ENCODE data around the gene GPATCH4. TPM values are rescaled to one million over a fixed set of nuclear protein-coding genes. Genes with fewer than 3 reads are reported as not detected.

GPATCH4 gene
- total RNA-seq, 1 experiment from 2014 or later: 71.7 TPM

DNA sequence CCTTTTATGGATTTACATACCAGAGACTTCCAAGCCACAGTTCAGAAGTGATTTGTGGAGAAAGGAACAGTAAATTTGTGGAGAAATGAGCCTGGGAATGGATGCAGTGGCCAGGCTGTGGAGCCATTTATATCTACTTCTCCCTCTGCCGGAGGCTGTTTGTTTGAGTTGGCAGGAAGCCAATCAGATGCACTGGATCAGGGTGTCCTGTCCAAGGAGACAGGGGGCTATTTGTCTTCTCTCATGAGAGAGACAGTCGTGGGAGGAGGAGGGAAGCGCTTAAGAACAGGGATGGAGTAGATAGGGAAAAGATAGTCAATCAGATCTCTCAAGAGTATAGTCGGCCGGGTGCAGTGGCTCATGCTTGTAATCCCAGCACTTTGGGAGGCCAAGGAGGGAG lies 15.2 kb upstream of the GPATCH4 start:
- no peak overlapping the region for H3K4me3 Mint-ChIP-seq

More for the DNA sequence above, 15.2 kb upstream of the GPATCH4 start:
- Mint-ChIP-seq H3K9me3 (no peaks in the 10 kb centered on the region; a peak in 1 of 5 replicates), H3K27me3 (ENCODE audit: low read depth) (peaks cover 41% of the 10 kb centered on the region), H3K4me1 (peaks cover 10 to 12% of the 10 kb centered on the region in 2 experiments), H3K27ac (no peak overlapping the region), H3K36me3 (ENCODE audit: insufficient read depth in 1 of 3, low read depth in 3 of 3) (no peaks in the 10 kb centered on the region)
- no CpG with 5 or more reads among the region's 5 CpGs for WGBS (ENCODE audit: extremely low coverage, insufficient read length, low lambda C conversion rate)
- Histone ChIP-seq H3K23ac (ENCODE audit: insufficient read length, low read depth, low read length) (no peak overlapping the region), H2BK120ac (ENCODE audit: low read depth, low read length, poor library complexity, severe bottlenecking) (no peak overlapping the region), H3K79me2 (ENCODE audit: insufficient read depth, low read length) (no peaks in the 10 kb centered on the region), H3K27me3 (ENCODE audit: insufficient read depth, low read length) (peaks cover 5% of the 10 kb centered on the region; the same call in 1 of the 2 replicates), H3K23me2 (ENCODE audit: insufficient read length, low read depth, low read length, poor library complexity, severe bottlenecking) (no peaks in the 10 kb centered on the region), H3T11ph (ENCODE audit: low read length) (no peak overlapping the region), H3K18ac (ENCODE audit: insufficient read length, low read depth, low read length) (no peak overlapping the region), H3K14ac (ENCODE audit: insufficient read depth, low read length) (no peak overlapping the region), H2AFZ (ENCODE audit: low read length) (no peak overlapping the region), H3K79me1 (ENCODE audit: insufficient read depth, low read depth, low read length, poor library complexity, severe bottlenecking) (no peaks in the 10 kb centered on the region), H3K56ac (ENCODE audit: insufficient read length, low read depth, low read length) (no peak overlapping the region), H4K91ac (ENCODE audit: insufficient read length, low read depth, low read length) (no peak overlapping the region), H3K9me3 (ENCODE audit: control insufficient read depth, low read depth, low read length) (no peaks in the 10 kb centered on the region), H3K4me1 (ENCODE audit: insufficient read depth, low read length) (no peaks in the 10 kb centered on the region; the same call in 1 of the 2 replicates), H2BK15ac (ENCODE audit: low read depth, low read length) (no peak overlapping the region), H4K8ac (replicated peaks; ENCODE audit: insufficient read length, low read depth, low read length) (no peak overlapping the region), H2BK5ac (ENCODE audit: insufficient read length, low read length) (no peak overlapping the region), H2AK5ac (ENCODE audit: insufficient read length, low read length) (no peak overlapping the region), H2BK20ac (ENCODE audit: low read depth, low read length, poor library complexity, severe bottlenecking) (no peak overlapping the region), H4K5ac (ENCODE audit: insufficient read length, low read depth, low read length) (no peak overlapping the region), H3K27ac (ENCODE audit: insufficient read length, low read depth, low read length) (no peak overlapping the region), H2BK12ac (ENCODE audit: insufficient read length, low read depth, low read length) (no peak overlapping the region), H3K4me2 (ENCODE audit: insufficient read depth, insufficient read length, low read length) (no peak overlapping the region), H4K20me1 (ENCODE audit: control insufficient read depth, insufficient read depth, insufficient read length) (no peaks in the 10 kb centered on the region), H3K9ac (ENCODE audit: extremely low read depth, insufficient read length, low read length) (no peak overlapping the region), H3K4ac (ENCODE audit: low read depth, low read length) (no peak overlapping the region)
- no peak for TF ChIP-seq CTCF (conservative IDR thresholded peaks at IDR 0.05)
- DNase-seq: no peak
